ENCODE results near the gene PARP8.

PARP8 gene

DNA sequence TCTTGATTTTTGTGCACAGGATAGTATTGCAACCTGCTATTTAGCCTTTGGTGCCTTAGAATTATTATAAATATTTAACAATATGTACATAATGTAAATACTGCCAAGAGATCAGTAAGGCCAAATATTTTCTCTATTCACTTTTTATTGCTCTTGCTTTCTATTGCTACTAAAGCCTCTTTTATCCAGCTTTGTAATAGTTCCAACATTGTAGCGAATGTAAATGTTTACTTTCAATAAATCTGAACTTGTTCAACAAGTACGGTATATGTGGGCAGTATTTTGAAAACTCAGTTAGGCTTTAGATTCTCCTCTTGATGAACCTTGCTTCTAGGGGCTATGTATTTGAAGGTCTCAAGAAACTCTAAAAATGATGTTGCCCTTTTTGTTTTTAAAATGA lies 179.8 kb downstream of the PARP8 start:
- DNase-seq (ENCODE audit: low read depth in 2 of 2), result no peak

GRCh38 chr5:50849554-50849953 lies 183.1 kb downstream of the PARP8 start:
- DNase-seq (ENCODE audit: low read depth in 2 of 2), result no peak

- no peak for DNase-seq (ENCODE audit: low read depth in 2 of 2)
Measured at GRCh38 chr5:50853151-50853550, 186.7 kb downstream of the PARP8 start.

GRCh38 chr5:50854082-50854481 lies 187.6 kb downstream of the PARP8 start:
- no peak for DNase-seq (ENCODE audit: low read depth in 2 of 2)

DNA sequence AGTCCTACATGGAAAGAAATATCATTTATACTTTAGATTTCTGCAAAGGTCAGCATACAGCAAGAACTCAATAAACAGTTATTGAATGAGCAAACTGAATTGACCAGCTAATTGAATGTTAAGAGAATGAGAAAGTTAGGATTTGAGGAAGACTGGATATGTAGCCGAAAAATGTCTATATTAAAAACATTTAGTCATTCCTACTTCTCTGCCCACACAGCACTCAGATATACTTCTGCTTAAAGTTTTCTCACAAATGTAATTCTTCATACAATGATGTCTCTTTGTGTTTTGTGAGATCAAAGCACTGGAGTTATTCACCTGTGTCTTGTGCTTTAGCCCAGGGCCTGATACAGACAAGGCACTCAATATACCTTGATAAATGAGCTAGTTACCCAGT lies 188.6 kb downstream of the PARP8 start:
- no peak for DNase-seq (ENCODE audit: low read depth in 2 of 2)

DNA sequence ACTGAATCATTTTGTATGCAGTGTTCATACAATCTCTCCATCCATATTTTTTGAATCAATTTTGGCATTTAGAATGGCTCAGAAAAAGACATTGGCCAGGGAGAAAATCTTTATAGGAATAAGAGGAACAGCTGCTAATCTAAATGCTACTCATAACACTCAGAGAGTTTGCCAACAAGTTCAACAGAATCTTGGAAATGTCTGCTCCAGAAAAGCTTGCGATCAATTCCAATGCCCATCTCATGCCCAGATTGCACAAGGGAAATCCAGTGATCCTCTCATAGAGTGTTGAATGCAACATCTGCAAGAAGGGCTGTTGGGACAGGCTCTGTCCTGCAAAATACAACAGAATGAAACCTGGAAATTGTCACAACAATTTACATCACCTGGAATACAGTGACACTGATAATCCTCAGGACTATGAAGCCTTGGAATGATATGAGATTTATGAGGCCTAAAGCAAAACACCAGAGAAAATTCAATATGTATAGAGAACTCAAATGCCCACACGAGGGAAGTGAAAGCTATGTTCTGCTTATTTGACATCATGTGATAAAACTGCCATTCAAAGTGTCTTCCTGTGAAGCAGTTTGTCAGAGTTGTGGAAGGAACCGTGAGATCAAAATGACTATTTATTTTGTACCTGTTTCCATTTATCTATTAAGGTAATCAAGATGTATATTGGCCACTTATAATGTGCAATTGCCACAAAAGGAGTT lies 190.1 kb downstream of the PARP8 start:
- DNase-seq (ENCODE audit: low read depth in 2 of 2), result no peak

- no peak for DNase-seq (ENCODE audit: low read depth in 2 of 2)
Measured at GRCh38 chr5:50863534-50864170, 197.2 kb downstream of the PARP8 start.

DNA sequence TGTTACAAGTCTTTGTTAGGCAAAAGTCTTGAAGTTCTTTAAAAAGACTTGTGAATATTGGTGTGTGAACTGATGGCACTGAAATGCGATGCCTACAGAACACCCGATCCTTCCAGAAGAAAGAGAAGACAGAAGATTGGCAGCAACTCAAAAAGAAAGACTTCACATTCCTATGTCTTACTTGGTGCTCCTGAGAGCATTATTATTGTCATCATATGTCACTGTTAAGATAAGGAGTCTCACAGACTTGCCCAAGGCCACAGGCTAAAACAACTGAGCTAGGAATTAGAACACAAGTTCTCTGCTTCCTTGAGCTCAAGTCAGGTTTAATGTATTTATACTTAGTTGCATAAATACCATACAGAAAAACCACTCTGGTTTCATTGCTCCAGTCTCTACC lies 198.0 kb downstream of the PARP8 start:
- DNase-seq (ENCODE audit: low read depth in 2 of 2), result no peak

DNA sequence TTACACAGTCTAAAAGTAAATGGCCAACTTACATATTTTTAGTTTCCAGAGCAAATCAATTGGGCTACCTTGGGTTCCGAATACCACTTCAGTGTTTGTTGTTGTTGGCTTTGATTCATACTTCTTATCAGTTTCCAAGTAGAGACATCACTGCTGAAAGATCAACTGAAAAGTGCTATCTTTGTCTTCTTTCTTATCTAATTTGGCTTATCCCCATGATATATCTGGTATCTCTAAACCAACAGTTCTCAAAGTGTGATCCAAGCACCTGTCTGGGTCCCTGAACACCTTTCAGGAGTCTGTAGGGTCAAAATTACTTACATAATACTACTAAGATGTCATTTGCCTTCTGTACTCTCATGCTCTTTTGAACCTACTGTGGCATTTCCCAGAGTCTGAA lies 200.0 kb downstream of the PARP8 start:
- no peak for DNase-seq (ENCODE audit: low read depth in 2 of 2)

- DNase-seq (ENCODE audit: low read depth in 2 of 2), result no peak
Measured at GRCh38 chr5:50867140-50867539, 200.7 kb downstream of the PARP8 start.

- DNase-seq (ENCODE audit: low read depth in 2 of 2), result no peak
Measured at GRCh38 chr5:50873595-50874277, 207.3 kb downstream of the PARP8 start.

DNA sequence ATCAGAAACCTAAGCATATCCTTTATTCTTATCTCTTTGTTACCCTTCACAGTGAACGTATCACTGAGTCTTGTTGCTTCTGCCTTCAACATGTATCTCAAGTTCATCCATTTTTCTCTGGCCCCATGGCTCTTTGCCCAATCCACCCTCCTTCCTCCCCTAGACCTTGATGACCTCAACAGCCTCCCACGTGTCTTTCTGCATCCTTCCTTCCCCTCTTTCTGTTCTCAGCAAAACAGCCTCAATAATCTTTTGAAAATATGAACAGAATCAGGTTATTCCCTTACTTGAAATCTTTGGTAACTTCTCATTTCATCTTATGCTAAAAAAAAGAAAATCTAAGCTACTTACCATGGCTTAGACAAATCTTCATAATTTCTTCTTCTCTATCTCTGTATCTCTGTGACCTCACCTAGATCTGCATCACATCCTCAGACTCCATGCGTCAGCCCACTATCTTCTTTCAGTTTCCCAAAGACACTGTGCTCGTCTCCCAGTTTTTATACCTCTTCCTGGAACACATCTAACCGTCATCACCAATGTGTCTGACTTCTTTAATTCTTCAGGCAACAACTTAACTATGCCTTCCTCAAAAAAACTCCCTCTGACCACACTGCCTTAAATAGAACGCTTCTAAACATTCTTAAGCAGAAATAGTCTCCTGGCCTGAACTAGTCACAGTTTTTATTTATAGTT lies 208.0 kb downstream of the PARP8 start:
- no peak for DNase-seq (ENCODE audit: low read depth in 2 of 2)

GRCh38 chr5:50875002-50875344 lies 208.5 kb downstream of the PARP8 start:
- no peak for DNase-seq (ENCODE audit: low read depth in 2 of 2)

- DNase-seq (ENCODE audit: low read depth in 2 of 2), result no peak
Measured at GRCh38 chr5:50878470-50878869, 212.0 kb downstream of the PARP8 start.

- DNase-seq (ENCODE audit: low read depth in 2 of 2), result no peak
Measured at GRCh38 chr5:50881407-50881806, 215.0 kb downstream of the PARP8 start.

GRCh38 chr5:50886657-50887345 lies 220.4 kb downstream of the PARP8 start:
- DNase-seq (ENCODE audit: low read depth in 2 of 2), result no peak

DNA sequence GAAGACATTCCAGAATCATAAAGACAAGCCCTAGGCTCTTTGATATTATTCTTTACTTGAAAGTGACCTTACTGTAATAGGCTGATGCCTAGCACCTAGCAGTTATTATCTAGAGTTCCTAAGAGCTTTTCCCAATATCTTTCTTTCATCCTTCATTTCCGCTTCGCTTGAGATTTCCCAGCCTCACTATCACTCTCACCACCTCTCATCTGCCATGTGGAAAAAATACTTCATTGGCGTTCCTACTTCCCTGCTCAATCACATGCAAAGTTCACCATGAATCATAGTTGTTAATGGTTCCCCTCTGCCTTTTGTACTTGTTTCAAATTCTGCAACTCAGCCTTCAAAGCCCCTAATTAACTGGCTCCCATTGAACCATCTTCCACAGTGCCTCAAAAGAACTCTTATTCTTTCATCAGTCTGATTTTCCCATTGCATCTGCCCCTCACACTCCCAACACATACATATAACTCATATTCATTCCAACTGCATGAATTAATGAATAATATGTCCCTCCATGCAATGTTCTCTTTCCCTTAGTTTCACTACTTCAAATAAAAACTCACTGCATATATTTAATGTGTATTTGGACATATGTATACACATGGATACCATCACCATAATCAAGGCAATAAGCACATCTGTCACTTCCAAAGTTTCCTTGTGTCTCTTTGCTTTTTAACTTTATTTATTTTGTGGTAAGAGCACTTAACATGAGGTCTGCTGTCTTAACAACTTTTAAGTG lies 221.6 kb downstream of the PARP8 start:
- DNase-seq (ENCODE audit: low read depth in 2 of 2), result no peak

GRCh38 chr5:50888751-50889150 lies 222.3 kb downstream of the PARP8 start:
- no peak for DNase-seq (ENCODE audit: low read depth in 2 of 2)

DNA sequence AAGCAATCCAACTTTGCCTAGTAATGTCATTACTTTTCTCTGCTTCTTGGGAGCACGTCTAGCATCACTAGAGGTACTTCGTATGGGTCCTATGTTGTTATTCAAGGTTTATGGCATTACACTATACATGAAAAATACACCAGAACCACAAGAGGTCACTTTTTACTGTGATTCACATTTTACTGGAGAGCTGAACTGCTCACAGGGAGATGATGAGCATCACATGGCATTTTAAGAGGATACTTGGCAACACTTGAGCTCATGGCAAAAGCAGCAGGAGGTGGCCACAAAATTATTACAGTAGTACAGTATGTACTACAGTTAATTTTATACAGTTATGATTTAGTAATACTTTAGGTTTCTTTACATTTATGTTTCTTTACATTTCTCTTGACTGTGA lies 223.4 kb downstream of the PARP8 start:
- no peak for DNase-seq (ENCODE audit: low read depth in 2 of 2)

All from stimulated activated CD4-positive, alpha-beta T cell treated with anti-CD3 and anti-CD28 coated beads, Interleukin-4, amount 100 ng/mL, for 48 hours (primary cell).